HS-27A (cell line): ENCODE results near the gene PGF.
A peak's percentile ranks its signal among the peaks of the same experiment; 100 is the strongest.
"Not testable (repeated sequence)": the region's sequence is repeated elsewhere in the genome, so short reads cannot be mapped to it uniquely, and the experiment has no call there.

ENCODE experiments used
- DNase-seq: peaks from one replicate; pipeline ENCODE4 v3.0.0-alpha.2; 2012; ENCODE audit warnings: low read depth, missing footprints

PGF gene

DNA sequence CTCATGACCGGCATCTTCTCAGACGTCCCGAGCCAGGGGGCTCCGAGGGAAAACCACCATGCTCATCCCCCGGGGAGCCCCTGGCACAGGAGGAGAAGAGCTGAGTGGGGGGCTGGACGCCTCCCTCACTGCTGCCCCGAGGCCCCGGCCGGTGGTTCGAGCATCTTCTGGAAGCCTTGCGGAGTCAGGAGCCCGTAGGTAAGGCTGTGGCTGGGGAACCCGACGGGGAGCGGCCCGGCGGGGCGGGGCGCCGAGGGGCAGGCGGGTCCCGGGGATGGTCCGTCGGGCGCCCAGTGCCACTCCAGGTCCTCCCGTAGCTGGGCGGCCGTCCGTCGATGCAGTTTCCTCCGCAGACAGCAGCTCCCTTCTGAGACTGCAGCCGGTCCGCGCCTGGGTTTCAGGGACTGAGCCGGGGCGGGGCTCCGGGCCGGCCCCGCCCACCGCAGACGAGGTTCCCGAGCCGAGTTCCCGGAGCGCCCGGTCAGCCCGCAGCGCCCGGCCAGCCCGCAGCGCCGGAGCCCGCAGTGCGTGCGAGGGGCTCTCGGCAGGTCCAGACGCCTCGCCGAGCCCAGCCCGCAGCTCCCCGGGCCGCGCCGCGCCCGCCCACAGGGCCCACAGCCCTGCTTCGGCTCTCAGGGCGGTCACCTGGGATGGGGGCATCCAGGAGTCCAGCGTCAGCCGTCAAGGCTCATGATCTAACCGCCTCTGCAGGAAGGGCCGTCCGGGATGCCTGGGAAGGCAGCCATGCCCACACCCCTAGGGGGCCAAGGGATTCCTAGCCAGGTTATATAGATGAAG, at the start of gene PGF:
TSS of gene PGF (minus strand) at position 369 of the 798 bp plus-strand sequence. CDS start at position 14, 355 bp downstream.
- DNase-seq, result no peak

- no peak for DNase-seq
Measured at GRCh38 chr14:75003250-75004027, 48.0 kb upstream of the PGF start.

- DNase-seq, result peak; percentile 88
Measured at GRCh38 chr14:75002392-75003249, 47.2 kb upstream of the PGF start, which contains the start of gene EIF2B2. EIF2B2 (plus strand) TSS chr14:75002921; CDS start chr14:75002991, 70 bp downstream.

DNA sequence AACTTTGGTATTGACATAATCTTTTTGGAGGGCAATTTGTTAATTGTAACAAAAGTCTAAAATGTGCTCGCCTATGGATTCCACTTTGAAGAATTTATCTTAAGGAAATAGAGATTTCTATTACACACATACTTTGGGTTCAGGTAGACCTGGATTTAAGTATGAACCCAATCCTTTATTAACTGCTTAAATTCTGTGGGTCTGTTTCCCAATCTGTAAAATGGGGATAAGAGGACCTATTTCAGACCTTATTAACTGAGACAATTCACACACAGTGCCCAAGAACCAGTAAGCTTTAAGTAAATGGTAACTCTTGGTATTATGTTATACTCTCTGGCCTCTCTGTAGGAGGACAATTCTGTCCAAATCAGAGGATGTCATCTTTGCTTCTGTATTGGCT, 46.5 kb upstream of the PGF start:
- DNase-seq, result no peak

- DNase-seq, result no peak
Measured at GRCh38 chr14:75001261-75001660, 45.9 kb upstream of the PGF start.

GRCh38 chr14:74995781-74996180, 40.4 kb upstream of the PGF start:
- DNase-seq, result not testable (repeated sequence)

GRCh38 chr14:74994182-74994581, 38.8 kb upstream of the PGF start:
- DNase-seq, result not testable (repeated sequence)

- DNase-seq, result no peak
Measured at GRCh38 chr14:74988993-74989392, 33.6 kb upstream of the PGF start.

DNA sequence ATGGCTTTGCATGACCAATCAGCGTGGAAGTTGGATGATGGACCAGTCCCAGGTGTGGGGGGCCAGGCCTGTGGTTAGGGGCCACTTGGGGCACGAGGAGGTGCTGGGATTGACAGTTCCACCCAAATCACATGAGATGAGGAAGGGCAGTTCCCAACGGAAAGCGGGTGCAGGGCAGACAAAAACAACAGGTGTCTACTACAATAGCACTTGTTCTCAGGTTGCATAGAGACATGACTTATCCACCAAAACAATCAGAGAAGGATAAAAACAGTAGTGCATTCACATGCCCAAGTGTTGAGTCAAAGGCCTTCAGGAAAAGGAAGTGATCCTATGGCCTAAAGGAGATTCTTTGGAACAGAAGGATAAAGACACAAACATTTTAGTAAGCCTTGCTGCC, 32.7 kb upstream of the PGF start:
- DNase-seq, result peak; percentile 41

DNA sequence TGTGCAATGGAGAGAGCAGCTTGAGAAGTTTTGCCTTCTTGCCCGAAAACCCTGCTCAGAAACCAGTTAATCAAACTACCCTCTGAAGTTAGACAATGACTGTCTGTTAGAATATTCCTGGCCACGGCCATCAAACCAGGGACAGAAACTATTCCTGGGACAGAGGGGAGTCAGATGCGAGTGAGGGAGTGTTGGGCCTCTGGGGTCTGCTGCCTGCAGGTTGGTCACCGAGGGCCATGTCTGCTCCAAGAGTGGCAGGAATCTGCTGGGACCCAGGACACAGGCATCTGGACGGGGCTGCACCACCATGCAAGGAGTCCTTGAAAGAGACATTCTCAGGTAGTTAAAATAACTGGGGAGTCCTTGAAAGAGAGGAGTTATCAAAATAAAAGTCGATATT, 30.4 kb upstream of the PGF start:
- no peak for DNase-seq

GRCh38 chr14:74985028-74985310, 29.6 kb upstream of the PGF start:
- DNase-seq, result no peak

DNA sequence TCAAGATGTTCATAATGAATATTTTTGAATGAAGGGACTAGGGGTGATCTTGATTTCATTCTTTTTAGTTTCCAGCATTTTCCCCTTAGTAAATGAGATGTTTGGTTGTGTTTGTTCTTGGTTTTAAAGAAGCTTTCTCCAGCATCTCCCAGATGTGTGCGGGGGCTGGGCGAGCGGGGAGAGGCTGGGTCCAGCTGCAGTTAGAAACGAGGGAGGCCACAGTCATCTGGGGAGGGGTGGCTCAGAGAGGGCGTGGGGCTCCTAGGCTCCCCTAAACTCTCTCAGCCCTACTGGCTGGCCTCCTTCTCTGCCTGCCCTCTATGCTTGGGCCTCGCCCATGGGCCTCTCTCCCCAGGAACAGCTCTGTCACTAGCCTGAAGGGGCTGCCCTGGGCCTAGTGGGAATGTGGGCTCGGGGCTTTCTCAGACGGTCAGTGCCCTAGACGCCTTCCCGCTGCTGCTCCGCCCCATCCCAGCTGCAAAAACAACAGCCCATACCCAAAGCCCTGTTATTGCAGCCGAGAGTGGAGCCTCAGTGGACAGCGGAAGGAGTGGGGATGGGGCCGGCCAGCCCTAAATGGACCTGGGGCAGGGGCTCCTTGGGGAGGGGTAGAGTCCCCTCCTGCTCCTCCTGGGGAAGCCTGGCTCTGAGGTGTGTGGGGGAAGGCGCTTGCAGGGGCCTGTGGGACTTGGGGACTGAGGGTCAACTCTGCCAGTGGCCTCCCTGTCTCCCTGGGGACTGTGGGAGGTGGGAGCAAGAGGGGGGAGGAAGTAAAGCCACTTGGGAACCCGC, 29.0 kb upstream of the PGF start:
- DNase-seq, result no peak

- DNase-seq, result no peak
Measured at GRCh38 chr14:74983343-74983742, 27.9 kb upstream of the PGF start.

DNA sequence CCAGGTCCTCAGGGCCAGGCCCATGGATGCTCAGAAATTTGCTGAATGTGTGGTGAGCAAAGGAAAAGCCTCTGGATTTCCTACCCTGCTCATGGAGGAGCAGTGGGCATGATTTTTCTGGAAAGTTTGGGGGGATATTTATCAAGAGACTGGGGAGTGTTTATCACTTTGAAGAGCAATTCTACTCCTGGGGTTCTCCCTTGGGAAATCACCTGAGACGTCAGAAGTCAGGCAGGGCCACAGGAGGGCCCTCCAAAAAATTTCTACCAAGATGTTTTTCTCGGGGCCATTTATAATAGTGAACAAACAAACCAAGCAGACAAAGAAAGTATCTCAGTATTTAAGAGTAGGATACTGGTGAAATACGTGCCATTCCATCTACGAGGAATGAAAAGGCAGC, 27.3 kb upstream of the PGF start:
- DNase-seq, result no peak

- no peak for DNase-seq
Measured at GRCh38 chr14:74981833-74982232, 26.4 kb upstream of the PGF start.

GRCh38 chr14:74981462-74981782, 26.0 kb upstream of the PGF start:
- DNase-seq, result no peak

DNA sequence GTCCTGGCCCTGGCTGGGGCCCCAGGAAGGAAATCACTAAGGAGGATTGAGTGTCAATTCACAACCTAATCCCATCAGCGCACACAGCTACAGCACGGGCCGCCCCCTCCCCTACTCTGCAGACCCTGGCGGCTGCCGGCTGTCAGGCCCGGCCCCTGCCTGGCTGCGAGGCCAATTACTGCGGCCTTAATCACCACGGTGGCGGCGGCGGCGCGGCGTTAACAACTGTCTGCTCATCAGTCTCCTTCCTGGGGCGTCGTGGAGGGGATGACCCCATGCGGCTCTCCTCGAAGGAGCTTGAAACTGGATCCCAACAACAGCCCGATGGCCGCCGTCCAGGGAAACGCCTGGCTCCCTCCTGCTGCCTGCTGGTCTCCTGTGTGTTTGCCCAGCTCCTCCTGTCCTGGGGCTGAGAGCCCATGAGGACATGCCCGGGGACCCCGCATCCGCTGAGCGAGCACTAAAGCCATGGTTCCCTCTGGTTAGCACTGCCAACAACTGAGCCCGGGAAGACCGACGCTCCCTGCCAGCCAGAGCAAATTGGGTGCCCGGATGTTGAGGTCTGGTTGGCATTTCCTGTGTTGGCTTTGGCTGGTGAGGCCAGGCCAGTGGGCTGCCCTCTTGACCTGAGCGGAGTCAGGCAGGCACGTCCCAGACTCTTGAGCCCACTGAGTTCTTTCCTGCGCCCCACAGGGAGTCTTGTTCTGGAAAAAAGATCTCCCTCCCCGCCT, 25.5 kb upstream of the PGF start:
- DNase-seq, result peak; percentile 87

DNA sequence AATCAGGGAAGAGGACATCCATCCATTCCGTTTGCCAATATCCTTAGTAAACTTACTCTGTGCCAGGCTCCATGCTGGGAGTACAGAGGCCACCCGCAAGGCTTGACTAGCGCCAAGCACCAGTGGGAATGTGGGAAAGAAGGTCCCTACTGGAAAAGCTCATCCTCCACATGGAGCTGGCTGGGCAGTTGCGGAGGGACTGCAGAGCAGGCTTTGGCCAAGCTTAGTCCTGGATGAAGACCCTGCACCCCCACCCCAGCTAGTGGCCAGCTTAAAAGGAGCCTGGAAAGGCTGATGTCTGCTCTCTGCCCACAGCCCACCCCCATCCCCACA, 25.0 kb upstream of the PGF start:
- DNase-seq, result no peak

- no peak for DNase-seq
Measured at GRCh38 chr14:74979442-74980397, 24.3 kb upstream of the PGF start.

DNA sequence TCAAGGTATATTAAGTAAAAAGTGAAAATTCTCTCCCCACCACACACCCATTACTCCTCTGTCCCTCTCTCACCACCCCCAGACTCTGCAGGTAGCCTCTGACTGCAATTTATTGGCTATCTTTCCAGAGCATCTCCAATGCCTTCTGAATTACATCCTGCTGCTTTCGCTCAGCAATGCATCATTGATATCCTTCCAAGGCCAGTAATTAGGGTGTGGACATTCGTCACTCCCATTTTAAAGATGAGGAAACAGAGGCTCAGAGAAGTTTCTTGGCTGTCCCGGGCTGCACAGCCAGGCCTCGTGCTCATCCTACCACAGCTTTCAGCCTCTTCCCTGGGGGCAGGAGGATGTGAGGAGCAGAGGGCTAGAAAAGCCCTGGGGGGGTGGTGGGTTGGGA, 23.6 kb upstream of the PGF start:
- DNase-seq, result no peak
